OCI-LY3 (cell line): ENCODE results near the gene NUDT1.

Source experiments
- CTCF ChIP-seq: fragments of 200-600, 300-600 bp; sonication (generic); IDR thresholded peaks from 2 replicates; pipeline ENCODE4 v1.5.1; 2014; ENCODE audit warnings: antibody characterized with exemption, low read length, low read depth
- EZH2phosphoT487 ChIP-seq: fragments of 200-600 bp; shearing (Covaris generic); IDR thresholded peaks from 2 replicates; pipeline ENCODE4 v1.6.1; 2018; ENCODE audit warnings: antibody characterized with exemption, mixed run types, low read depth

DNA sequence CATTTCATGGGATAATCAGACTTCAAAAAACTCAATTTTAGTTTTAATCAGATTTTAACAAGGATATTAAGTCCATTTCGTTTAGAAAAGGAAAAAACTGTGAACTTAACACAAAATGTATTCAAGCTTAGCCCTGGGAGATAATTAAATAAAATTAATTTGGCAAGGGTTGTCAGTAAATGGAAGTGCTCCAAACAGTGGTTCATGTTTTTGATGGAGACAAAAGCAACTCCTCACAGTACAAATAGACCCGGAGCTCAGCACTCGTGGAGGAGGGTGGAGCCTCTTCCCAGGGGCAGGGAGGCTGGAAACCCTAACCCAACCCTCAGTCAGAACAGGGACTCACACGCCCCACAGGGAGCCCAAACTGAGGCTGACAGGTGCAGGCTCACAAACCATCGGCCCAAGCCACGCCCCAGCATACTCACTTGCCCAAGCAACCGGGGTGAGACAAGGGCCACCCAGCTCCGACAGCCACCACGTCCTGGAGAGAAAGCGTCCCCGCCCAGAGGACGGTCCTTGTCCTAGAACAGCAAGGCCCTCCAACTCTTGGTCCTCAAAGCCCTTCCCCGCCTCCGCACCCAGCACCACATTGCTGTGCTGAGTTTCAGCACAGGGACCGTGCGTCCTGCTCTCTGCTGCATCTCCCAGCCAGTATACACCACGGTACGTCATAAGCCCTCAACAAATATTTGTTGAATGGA, 49.0 kb upstream of the NUDT1 start:
- no peak for TF ChIP-seq CTCF
- TF ChIP-seq EZH2phosphoT487: no peak
